Astrocyte of the cerebellum (primary cell): ENCODE data around the gene CPTP.

Experiments
- DNase-seq: peaks from one replicate; pipeline ENCODE4 v3.0.0-alpha.2; 2011; ENCODE audit warnings: low read depth
- H3K4me3 ChIP-seq: 2 replicates; pipeline ENCODE4 v1.5.1; 2011; ENCODE audit warnings: mild to moderate bottlenecking, low read depth, low read length, moderate library complexity
- in situ Hi-C: cut with HindIII; loops from 2 replicates; pipeline ENCODE4 v1.10.0; 2017; ENCODE audit warnings: low sequenced_read_pairs
- TF ChIP-seq, protein P1 (sequence below): IDR thresholded peaks from 2 replicates; pipeline ENCODE4 v1.5.1; 2012; ENCODE audit warnings: low read length, low read depth, moderate library complexity, mild to moderate bottlenecking; ENCODE audit errors: missing control alignments

CPTP gene

GRCh38 chr1:1310476-1311053 lies 14.0 kb upstream of the CPTP start:
- TF ChIP-seq, protein P1, sequence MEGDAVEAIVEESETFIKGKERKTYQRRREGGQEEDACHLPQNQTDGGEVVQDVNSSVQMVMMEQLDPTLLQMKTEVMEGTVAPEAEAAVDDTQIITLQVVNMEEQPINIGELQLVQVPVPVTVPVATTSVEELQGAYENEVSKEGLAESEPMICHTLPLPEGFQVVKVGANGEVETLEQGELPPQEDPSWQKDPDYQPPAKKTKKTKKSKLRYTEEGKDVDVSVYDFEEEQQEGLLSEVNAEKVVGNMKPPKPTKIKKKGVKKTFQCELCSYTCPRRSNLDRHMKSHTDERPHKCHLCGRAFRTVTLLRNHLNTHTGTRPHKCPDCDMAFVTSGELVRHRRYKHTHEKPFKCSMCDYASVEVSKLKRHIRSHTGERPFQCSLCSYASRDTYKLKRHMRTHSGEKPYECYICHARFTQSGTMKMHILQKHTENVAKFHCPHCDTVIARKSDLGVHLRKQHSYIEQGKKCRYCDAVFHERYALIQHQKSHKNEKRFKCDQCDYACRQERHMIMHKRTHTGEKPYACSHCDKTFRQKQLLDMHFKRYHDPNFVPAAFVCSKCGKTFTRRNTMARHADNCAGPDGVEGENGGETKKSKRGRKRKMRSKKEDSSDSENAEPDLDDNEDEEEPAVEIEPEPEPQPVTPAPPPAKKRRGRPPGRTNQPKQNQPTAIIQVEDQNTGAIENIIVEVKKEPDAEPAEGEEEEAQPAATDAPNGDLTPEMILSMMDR = no peak
- in situ Hi-C loops = no loop called here
- H3K4me3 ChIP-seq = no peak overlapping the region

DNA sequence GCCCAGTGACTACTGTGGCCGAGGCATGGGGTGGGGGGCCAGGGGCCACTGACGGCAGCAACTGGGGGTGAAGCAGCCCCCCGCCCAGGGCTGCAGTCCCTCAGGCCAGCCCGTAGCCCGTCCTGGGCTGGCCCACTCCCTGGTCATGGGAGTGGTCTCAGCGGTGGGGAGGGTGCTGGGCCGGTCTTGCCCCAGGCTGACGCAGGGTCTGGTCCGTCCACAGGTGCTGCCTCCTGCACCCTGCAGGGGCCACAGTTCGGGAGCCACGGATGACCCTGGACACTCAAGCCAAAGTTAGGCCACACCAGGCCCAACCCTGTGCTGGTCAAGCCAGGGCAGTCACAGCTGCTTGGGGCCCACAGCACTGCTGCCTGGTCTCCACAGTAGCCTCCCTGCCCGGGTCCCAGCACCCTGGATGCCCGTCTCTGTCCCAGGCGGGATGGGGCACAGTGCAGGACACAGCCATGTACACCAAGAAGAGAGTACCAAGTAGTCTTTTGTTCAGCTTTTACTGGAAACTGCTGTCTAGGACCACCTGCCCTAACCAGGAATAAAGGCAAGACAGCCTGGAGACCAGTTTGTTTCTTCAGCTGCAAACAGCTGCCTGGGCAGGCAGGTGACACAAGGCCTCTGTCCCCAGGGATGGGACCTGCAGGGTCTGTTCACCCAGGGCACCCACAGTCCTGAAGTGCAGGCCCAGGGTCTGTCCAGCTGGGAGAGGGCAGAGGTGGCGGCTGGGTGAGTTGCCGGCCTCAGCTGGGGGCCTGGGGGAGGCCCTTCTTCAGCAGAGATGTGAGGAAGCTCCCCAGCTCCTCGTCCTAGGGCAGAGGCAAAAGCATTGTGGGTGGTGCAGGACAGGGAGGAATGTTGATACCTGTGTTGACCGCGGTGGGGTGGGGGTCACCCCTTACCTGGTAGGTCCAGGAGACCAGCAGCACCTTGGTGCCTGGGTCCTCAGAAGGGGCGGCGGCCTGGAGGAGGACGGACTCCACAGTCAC lies 13.2 kb upstream of the CPTP start:
- TF ChIP-seq, protein P1 = no peak
- no peak overlapping the region for H3K4me3 ChIP-seq
- no peak for DNase-seq
- in situ Hi-C loops = no loop called here

More at GRCh38 chr1:1310476-1311053, 14.0 kb upstream of the CPTP start:
- DNase-seq = no peak

DNA sequence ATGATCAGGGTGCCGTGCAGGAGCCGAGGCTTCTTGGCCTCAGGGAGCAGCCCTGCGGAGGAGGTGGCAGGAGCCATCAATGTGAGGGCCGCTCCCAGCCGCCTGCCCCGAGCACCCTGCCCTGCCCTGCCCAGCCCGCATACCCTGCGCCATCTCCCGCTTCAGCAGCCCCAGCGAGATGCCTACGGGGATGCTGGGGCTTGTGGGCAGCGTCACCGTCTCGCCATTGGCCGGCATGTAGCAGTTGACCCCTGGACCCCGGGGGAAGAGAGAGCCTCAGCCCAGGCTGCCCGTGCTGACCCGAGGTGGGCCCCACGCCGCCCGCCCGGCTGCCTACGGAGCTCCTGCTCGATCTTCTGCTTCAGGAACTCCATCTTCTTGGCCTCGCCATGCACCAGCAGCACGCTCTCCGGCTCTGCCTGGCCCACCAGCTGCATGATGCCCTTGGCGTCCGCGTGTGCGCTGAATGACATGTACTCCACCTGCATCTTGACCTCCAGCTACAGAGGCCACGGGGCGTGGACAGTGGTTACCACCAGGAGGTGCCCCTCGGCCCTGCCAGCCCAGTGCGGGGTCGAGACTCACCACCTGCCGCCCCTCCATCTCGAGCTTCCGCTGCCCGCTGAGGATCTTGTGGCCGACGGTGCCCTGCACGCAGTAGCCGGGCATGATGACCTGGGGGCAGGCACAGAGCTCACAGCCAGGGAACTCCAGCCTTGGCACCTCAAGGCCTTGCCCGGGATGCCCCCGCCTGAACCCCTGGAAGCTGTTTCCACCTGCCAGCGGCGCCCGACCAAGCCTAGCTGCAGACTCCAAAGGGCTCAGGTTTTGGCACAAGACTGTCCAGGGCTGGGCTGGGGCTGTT lies 11.9 kb upstream of the CPTP start:
- DNase-seq = no peak
- H3K4me3 ChIP-seq = no peak overlapping the region
- TF ChIP-seq, protein P1 = no peak
- in situ Hi-C loops = no loop called here

- TF ChIP-seq, protein P1 = no peak
- in situ Hi-C loops = no loop called here
- DNase-seq = no peak
- H3K4me3 ChIP-seq = no peak overlapping the region
Observed at GRCh38 chr1:1313500-1314236, 10.9 kb upstream of the CPTP start.

DNA sequence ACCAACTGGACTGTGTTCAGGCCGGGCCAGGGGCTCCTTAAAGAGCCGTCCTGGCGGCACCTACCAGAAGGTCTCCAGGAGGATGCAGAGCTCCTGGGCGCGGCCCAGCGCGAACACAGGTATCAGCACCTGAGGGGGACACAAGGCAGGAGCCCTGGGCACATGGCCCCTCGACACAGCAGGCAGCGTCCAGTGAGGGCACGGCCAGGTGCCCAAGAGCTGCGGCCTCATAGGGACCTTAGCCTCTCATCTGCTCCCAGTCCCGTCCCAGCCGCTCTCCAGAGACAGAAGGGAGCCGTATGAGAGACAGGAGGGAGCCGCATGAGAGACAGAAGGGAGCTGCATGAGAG lies 10.4 kb upstream of the CPTP start:
- no peak for DNase-seq
- TF ChIP-seq, protein P1 = no peak
- in situ Hi-C loops = no loop called here
- H3K4me3 ChIP-seq = no peak overlapping the region
